ENCODE data around the gene DENND2A.
"Not testable (repeated sequence)": the region's sequence is repeated elsewhere in the genome, so short reads cannot be mapped to it uniquely, and the experiment has no call there.

The DENND2A gene

DNA sequence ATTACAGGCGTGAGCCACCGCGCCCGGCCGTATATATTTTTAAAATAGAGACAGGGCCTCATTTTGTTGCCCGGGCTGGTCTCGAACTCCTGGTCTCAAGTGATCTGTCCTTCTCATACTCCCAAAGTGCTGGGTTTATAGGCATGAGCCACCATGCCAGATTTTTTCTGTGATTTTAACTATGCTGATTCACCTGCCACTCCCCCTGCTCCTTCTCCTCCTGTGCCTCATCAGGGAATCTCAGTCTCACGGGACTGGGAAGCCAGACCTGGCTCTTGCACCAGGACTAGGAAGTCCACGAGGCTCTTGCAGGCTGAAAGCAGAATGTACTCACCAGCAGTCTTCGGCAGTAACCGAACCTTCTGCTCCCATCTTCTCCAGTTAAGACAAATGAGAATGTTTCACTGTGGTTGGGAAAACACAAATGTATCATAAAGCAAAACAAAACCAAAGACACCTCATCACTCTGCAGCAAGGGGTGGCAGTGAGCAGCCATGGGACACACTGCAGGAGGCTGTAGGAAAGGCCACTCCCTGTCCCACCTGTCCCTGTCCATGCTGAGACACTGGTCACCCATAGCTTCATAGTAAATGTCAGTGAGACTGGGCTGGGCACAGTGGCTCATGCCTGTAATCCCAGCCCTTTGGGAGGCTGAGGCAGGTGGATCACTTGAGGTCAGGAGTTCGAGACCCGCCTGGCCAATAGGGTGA lies 82.6 kb downstream of the DENND2A start:
- no peak for DNase-seq (ENCODE audit: low read depth, low spot score)
- H3K27ac ChIP-seq: no peak overlapping the region

DNA sequence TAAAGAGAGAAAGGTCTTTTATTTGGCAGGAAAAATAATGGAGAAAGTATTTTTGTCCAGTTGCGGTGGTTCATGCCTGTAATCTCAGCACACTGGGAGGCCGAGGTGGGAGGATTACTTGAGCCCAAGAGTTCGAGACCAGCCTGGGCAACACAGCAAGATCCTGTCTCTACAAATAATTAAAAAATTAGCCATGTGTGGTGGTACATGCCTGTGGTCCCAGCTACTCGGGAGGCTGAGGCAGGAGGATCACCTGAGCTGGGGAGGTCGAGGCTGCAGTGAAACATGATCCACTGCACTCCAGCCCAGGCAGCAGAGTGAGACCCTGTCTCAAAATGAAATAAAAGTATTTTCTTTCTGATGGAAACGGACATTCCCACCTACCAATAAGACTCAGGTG lies 83.5 kb downstream of the DENND2A start:
- H3K27ac ChIP-seq: no peak overlapping the region
- DNase-seq (ENCODE audit: low read depth, low spot score): no peak

DNA sequence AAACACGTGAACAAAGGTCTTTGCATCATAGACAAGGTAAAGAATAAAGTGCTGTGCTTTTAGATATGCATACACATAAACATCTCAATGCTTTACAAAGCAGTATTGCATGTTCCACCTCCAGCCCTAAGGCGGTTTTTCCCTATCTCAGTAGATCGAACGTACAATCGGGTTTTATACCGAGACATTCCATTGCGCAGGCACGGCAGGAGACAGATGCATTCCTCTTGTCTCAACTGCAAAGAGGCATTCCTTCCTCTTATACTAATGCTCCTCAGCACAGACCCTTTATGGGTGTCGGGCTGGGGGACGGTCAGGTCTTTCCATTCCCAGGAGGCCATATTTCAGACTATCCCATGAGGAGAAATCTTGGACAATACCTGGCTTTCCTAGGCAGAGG lies 87.4 kb downstream of the DENND2A start:
- not testable (repeated sequence) for H3K27ac ChIP-seq; DNase-seq (ENCODE audit: low read depth, low spot score)

DNA sequence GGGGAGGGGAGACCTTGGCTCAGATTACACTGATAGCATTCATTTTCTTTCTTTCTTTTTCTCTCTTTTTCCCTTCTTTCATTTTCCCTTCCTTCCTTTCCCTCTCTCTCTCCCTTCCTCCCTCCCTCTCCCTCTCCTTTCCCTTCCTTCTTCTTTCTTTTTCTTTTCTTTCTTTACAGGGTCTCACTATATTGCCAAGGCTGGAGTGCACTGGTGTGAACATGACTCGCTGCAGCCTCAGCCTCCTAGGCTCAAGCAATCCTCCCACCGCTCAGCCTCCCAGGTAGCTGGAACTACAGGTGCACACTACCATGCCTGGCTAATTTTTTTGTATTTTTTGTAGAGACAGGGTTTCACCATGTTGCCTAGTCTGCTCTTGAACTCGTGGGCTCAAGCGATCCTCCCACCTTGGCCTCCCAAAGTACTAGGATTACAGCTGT lies 88.4 kb downstream of the DENND2A start:
- no peak for DNase-seq (ENCODE audit: low read depth, low spot score)
- no peak overlapping the region for H3K27ac ChIP-seq

DNA sequence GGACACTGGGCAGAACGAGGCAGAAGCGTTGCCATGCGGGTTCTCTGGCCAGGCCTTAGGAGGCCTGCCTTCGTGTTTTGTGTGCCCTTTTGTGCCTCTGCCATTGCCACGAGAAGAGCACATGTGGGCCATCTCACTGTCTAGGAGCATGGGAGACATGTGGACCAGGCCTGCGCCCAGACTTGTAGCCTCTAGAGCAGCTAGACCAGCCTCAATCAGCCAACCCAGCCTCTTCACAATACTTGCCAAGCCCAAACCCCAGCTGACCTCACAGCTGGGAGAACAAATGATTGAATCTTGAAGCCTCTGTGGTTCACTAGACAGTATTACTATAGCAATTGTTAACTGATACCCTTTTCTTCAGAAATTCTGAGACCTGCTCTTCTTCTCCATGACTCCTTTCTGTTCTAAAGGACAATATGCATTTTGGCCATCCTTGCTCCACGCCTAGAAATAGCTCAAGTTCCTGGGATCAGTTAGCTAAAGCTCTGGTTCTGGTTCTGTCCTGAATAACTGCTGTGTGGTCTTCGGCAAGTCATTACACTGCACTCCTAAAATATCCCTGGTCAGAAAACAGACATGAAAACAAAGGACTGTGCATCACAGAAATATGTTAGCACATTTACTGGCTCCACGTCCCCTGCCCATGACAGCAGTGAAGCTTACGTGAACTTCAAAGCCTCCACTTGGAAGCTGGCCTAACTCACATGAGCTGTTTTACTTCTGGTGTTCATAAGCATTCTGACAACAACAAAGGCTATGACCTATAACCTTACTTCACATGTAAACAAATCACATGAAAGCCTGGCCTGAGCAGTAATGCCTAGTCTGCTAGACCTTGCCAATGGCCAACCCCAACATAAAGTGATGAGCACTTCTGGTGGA lies 89.0 kb downstream of the DENND2A start:
- DNase-seq (ENCODE audit: low read depth, low spot score): no peak
- H3K27ac ChIP-seq: no peak overlapping the region

DNA sequence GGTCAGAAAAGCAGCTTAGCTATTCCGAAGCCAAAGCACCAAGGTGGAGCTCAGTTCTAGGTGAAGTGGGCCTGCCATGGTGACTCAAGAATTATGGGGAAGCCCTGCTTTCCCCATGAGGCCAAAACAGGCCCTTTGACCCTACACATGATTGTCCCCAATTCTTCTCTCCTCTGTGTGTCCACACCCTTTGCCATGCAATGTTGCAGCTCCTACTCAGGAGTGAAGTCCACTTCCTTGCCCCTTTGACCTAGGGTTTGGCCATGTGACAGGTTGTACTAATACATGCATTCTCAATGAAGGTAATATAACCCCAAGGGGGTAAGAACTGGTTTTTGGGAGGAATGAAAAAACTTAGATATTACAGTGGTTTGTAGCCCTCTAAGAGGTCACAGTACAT lies 93.7 kb downstream of the DENND2A start:
- DNase-seq (ENCODE audit: low read depth, low spot score): no peak
- no peak overlapping the region for H3K27ac ChIP-seq

DNA sequence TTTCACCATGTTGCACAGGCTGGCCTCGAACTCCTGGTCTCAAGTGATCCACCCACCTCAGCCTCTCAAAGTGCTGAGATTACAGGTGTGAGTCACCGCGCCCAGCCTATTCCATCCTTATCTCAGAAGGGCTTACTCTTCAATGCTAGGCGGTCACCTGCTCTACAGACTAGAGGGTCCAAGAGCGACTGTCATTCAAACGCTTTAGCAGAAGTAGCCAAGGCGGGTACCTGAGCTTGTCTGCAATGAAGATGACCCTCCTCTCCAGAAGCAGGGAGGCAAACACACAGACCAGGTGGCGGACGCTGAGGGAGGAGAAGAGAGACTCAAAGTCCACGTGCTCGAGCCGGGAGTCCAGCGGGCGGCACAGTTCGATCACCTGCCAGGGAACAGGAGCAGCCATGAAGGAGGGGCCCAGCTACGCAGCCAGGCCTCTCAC lies 96.2 kb downstream of the DENND2A start:
- H3K27ac ChIP-seq: no peak overlapping the region
- no peak for DNase-seq (ENCODE audit: low read depth, low spot score)

DNA sequence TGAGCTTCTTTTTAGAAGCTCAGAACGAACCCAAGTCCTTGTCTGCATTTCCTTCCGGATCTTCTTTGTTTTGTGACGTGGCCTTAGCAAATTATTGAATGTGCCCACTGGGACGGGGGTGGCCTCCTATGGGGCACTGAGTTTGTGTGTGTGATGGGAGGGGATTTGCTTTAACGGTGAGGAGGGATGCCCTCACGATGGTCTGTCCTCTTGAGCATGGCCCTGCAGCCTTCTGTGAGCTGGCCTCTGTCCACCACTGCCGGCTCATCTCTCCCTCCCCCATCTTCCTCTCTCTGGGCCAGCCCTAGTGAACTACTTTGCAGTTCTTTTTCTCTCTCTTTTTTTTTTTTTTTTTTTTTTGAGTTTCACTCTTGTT lies 98.4 kb downstream of the DENND2A start:
- DNase-seq (ENCODE audit: low read depth, low spot score): no peak
- peak overlapping the region; percentile 34 for H3K27ac ChIP-seq

DNA sequence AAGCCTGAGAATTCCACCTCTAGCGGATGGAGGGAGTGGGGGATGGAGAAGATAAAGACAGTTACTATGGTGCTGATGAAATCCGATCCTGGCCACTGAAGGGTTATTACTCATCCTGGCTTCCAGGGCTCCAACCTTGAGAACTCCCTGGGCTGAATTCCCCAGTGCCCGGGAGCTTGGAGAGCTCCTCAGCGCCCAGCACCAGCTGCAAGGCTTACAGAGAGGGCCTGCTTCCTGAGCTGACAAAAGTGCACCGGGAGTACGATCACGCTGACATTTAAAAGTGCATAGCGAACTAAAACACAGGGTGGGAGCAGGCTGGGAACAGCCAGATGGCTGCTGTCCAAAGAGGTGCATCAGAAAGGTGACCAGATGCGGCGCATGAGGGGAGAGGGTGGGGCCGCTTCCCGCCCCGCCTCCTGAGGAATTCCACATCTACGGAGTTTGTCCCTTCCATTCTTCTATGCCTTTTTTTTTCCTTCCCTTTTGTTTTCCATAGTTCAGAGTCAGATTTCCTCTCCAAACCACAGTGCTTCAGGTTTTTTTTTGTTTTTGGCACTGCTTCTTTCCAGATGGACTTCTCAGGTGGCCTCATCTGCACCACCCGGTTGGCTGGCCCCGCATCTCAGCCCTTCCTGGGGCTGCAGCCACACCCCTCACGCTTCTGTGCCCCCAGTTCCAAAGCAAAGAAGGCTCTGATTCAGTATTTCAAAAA lies 98.9 kb downstream of the DENND2A start:
- DNase-seq (ENCODE audit: low read depth, low spot score): no peak
- H3K27ac ChIP-seq: peak overlapping the region; percentile 34

DNA sequence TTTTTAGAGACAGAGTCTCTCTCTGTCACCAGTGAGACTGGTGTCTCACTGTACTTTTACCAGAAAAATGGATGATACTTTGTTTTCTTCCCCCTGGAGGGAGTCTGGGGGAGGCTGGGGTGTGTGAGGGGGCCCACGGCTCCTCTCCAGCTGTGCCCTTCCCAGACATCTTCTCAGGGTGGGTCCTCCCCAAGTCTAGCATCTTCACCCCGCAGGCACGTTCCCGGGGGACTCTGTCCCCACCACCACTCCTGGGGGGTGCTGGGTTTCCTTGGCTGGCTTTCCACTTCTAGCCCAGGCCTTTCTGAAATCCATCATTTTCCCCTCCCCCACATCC lies 99.5 kb downstream of the DENND2A start:
- peak overlapping the region; percentile 34 for H3K27ac ChIP-seq

DNA sequence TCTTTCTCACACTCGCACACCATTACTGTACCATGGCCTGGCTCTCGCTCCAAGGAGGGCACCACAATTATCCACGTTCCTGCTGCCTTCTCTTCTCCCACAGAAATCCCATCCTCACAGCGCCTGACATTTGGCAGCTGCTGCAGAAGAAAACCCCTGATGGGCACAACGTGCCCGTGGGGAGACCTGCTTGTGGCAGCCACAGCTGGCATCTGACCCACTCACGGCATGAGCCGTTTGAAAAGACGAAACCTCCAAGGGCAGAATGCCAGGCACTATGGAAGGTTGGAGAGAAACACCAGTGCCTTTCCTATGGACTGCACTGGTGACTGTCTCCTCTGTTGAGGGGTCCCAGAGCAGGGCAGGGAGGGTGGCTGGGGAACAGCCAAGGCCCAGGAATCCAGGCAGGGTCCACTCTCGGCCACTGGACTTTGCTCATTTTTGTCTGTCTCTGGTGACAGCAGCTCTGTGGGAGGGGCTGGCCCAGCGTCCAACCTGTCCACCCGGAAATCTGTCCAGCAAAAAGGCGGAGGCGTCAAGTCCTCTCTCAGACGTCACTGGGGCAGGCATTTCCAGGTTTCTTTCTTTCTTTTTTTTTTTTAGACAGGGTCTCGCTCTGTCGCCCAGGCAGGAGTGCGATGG lies 100.4 kb downstream of the DENND2A start:
- H3K27ac ChIP-seq: no peak overlapping the region

More for the DNA sequence above, 99.5 kb downstream of the DENND2A start:
- DNase-seq (ENCODE audit: low read depth, low spot score): no peak

DNA sequence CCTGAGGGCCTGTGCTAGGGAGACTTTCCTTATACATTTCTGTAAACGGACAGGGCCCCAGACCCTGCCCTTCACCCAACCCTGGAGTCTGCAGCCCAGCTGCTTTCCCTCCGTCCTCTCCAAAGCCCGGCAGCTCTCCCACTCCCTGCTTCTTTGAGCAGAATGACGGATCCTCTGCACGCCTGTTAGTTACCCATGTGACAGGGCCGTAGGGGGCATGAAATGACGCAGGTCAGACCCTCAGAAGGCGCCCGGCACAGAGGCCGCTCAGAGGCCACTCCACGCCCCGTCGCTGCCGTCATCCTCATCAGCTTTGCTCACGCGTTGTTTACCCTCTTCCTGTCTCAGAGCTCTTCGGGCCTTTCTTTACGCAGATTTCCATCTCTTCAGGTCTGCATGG lies 101.2 kb downstream of the DENND2A start:
- no peak overlapping the region for H3K27ac ChIP-seq
- DNase-seq (ENCODE audit: low read depth, low spot score): no peak

More for the DNA sequence above, 100.4 kb downstream of the DENND2A start:
- no peak for DNase-seq (ENCODE audit: low read depth, low spot score)

DNA sequence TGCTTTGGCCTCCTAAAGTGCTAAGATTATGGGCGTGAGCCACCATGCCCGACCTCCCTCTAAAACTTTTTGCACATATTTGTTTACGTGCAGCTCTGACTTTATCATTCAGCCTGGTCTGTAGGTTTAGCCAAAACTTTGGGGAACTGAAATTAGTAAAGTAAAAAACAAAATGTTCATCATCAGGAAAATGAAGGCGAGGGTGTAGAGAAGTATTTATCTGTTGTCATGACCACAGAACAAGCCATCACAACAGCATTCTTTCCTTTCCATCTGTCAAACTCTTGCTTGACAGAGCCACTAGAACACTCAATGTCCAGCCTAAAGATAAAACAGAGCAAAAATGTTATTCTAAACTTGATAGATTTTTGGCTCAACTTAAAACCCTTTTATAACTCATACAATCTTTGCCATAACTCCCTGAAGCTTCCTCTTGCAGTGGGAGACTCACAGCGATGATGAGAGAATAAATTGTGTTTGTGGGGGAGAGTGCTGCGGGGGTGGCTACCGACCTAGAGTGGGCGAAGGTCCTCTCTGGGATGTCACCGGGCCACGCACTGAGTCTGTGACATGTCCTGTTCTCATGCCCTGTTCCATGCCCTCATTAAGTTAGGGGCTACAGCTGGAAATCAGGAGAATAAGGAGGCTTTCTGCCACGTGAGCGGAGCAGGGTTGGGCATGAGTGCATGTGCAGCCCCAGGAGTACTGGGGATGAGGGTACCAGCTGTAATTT lies 102.7 kb downstream of the DENND2A start:
- DNase-seq (ENCODE audit: low read depth, low spot score): no peak
- no peak overlapping the region for H3K27ac ChIP-seq

DNA sequence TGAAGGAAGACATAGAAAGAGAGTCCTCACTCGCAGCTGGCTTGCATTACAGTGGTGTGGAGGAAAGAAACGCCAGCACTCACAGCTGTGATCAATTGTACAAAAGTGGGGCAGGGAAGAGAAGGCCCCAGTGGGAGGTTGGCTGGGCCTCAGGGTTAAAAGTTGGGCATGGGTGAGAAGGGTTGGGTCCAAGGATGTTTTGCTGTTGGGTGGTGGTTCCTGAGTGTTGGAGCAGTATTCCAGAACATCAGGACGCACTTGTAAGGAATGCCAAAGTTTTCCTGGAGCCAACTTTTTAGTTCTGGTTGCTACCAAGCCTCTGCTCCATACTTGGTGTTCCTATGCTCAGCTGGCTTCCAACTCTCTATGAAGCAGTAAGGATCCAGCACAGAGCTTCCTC lies 105.9 kb downstream of the DENND2A start:
- DNase-seq (ENCODE audit: low read depth, low spot score): no peak
- no peak overlapping the region for H3K27ac ChIP-seq

DNA sequence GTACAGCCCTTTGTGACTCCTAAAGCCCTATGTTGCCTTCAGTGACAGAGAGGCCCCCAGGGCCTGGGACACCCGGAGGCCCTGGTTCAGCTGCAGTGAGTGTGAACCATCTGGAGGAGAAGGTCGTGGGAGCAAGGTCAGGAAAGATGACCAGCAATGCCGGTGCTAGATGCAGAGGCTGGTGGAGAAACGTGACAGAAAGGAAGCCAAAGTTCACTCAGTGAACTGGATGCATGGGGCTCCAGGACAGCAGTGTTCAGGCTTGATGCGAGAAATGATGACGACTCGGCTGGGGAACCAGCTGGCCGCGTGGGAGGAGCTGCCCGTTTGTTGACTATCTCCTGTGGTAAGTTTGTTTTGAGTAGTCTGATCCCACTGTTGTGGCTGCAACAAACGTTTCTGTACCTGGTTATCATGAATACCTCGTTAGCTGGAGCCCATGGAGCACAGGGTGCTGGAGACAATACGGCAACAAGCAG lies 107.2 kb downstream of the DENND2A start:
- H3K27ac ChIP-seq: no peak overlapping the region
- no peak for DNase-seq (ENCODE audit: low read depth, low spot score)

DNA sequence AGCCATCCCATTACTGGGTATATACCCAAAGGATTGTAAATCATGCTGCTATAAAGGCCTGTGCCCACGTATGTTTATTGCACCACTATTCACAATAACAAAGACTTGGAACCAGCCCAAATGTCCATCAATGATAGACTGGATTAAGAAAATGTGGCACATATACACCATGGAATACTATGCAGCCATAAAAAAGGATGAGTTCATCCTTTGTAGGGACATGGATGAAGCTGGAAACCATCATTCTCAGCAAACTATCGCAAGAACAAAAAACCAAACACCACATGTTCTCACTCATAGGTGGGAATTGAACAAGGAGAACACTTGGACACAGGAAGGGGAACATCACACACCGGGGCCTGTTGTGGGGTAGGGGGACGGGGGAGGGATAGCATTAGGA lies 111.2 kb downstream of the DENND2A start:
- not testable (repeated sequence) for H3K27ac ChIP-seq; DNase-seq (ENCODE audit: low read depth, low spot score)

DNA sequence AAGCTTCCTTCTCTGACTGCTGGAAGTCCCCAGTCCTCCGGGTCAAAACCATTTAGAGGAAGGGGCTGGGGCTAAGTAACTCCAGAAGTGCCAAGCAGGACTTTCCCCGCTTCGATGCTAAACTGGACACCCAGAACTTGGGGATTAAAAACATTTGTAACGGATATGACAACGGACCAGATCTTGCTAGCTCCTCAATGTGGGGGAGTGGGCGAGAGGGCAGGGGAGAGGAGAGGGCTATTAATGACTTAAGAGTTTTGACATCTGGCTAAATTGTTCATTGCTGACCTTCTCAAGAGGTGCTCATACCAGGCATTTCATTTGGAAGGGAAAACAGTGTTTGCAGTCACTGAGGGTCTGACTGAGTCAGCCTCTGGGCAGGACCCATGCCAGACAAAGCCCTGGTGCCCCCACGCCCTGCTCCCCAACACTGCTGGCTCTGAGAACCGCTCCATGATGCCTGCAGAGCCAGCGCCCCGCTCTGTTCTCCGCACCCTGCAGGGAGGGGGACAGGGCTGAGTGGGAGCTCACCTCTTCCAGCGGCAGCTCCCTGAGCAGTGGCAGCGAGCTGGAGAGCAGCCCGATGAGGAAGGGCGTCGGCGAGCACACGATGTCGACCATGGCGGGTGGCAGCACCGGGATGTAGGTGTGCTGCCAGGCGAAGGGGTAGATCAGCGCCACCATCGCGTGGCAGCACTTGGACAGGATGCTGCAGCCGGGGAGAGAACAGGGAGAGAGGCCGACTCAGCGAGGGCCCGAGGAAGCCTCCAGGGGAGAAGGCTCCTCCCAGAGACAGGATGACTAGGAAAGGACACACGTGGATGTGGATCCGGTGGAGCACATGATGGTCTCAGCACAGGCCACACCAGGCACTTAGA lies 113.6 kb downstream of the DENND2A start:
- DNase-seq (ENCODE audit: low read depth, low spot score): no peak
- no peak overlapping the region for H3K27ac ChIP-seq

DNA sequence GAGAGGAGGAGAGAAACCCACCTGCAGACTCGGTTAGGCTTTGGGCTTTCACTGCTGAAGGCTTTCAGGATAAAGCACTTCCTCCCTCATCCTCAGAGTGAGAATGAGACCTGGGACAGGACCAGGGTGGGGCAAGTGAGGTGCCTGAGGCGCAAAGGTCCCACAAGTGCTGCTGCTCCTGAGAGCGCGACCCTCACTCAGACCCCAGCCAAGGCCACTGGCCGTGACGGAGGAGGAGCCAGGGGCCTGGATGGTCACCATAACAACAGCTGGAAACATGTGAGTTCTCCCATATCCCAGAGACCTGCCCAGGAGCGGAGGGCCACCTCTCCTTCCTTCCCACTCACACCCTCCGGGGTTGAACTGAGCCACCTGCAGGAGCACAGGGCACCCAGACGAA lies 114.4 kb downstream of the DENND2A start:
- DNase-seq (ENCODE audit: low read depth, low spot score): no peak
- no peak overlapping the region for H3K27ac ChIP-seq

DNA sequence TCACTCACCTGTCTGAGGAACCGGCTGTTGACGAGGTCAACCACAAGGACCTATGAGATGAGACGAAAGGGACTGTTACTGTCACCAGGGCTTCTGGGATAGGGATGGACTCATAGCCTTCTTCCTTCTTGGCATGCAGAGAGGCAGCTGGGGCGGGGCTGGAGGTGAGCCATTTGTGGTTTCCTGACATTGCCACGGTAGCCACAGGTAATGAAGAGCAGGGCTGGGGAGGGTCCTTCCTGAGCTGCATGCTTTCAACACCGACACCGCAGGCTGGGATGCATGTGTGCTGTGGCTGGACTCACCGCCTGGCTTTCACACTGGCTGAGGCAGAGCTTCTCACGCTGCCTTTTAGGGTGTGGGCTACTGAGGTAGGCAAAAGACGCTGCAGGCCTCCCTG lies 114.9 kb downstream of the DENND2A start:
- no peak overlapping the region for H3K27ac ChIP-seq
- no peak for DNase-seq (ENCODE audit: low read depth, low spot score)
